Endothelial cell of umbilical vein (primary cell): Measurements from ENCODE around the gene TLE3.

ENCODE experiments used
- EZH2 ChIP-seq: IDR thresholded peaks from 2 replicates; pipeline ENCODE4 v1.6.1; 2012; ENCODE audit warnings: borderline replicate concordance, low read depth, mild to moderate bottlenecking, moderate library complexity, low read length, inconsistent platforms; ENCODE audit not compliant: severe bottlenecking
- FOS ChIP-seq: IDR thresholded peaks from 2 replicates; pipeline ENCODE4 v1.6.1; 2011; ENCODE audit warnings: mild to moderate bottlenecking, low read length, moderate library complexity, borderline replicate concordance; ENCODE audit not compliant: insufficient read depth
- GATA2 ChIP-seq: IDR thresholded peaks from 2 replicates; pipeline ENCODE4 v1.7.0; 2011; ENCODE audit warnings: low read depth, mild to moderate bottlenecking, moderate library complexity, mixed read lengths, low read length; ENCODE audit not compliant: insufficient read length, insufficient read depth
- JUN ChIP-seq: IDR thresholded peaks from 2 replicates; pipeline ENCODE4 v1.6.1; 2011; ENCODE audit warnings: borderline replicate concordance, low read depth; ENCODE audit not compliant: insufficient read length, insufficient read depth
- MYC ChIP-seq: IDR thresholded peaks from one replicate; pipeline ENCODE4 v1.6.1; 2011; ENCODE audit warnings: mild to moderate bottlenecking, low read depth, low read length
- POLR2A ChIP-seq: IDR thresholded peaks from 2 replicates; pipeline ENCODE4 v1.6.1; 2012; ENCODE audit warnings: low read depth, mild to moderate bottlenecking, control low read depth, low read length
- POLR2AphosphoS5 ChIP-seq: IDR thresholded peaks from 2 replicates; pipeline ENCODE4 v1.6.1; 2012; ENCODE audit warnings: low read depth, mild to moderate bottlenecking, control low read depth, low read length, moderate library complexity; ENCODE audit not compliant: insufficient read depth
- TF ChIP-seq, protein P1 (sequence below), 2 donors: IDR thresholded peaks; 1 replicate in 1 of 2; 2 replicates in 1 of 2; pipeline ENCODE4 v1.5.1; 2011; ENCODE audit warnings: low read length in 2 of 2, mild to moderate bottlenecking in 2 of 2, moderate library complexity in 2 of 2, control low read depth in 1 of 2, inconsistent platforms in 1 of 2, low read depth in 1 of 2; ENCODE audit not compliant: insufficient read depth in 1 of 2; ENCODE audit errors: extremely low read depth in 1 of 2
- TF ChIP-seq, protein P2 (sequence below): IDR thresholded peaks from 2 replicates; pipeline ENCODE4 v1.6.1; 2011; ENCODE audit not compliant: insufficient read depth, insufficient read length

DNA sequence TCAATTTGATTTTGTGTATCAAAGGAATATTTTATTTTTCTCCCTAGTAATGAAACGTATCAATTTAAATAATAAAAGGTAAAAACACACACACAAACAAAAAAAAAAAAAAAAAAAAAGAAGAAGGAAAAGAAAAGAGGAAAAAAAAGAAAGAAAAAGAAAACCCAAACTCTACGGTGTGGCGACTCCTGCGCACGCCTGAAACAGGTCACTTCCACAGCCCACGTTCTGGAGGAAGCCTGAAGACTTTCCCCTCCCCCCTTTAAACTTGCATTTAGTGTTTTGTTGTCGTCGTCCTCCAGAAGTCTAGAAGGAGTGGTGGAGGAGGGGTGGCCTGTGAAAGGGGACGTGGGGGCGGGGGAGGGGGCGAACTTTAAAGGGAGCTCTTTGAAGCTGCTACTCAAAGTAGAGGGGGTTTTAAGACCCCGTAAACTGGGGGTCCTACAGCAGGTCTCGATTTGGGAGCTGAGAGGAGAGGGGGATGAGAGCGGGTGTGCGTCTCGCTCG lies 2.3 kb upstream of the TLE3 start:
- TF ChIP-seq, protein P1, sequence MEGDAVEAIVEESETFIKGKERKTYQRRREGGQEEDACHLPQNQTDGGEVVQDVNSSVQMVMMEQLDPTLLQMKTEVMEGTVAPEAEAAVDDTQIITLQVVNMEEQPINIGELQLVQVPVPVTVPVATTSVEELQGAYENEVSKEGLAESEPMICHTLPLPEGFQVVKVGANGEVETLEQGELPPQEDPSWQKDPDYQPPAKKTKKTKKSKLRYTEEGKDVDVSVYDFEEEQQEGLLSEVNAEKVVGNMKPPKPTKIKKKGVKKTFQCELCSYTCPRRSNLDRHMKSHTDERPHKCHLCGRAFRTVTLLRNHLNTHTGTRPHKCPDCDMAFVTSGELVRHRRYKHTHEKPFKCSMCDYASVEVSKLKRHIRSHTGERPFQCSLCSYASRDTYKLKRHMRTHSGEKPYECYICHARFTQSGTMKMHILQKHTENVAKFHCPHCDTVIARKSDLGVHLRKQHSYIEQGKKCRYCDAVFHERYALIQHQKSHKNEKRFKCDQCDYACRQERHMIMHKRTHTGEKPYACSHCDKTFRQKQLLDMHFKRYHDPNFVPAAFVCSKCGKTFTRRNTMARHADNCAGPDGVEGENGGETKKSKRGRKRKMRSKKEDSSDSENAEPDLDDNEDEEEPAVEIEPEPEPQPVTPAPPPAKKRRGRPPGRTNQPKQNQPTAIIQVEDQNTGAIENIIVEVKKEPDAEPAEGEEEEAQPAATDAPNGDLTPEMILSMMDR (IDR thresholded peaks at IDR 0.05; ENCODE audit: extremely low read depth in 1 of 2, insufficient read depth in 1 of 2, low read depth in 1 of 2, low read length in 2 of 2) = no peak
- no peak for TF ChIP-seq POLR2A
- TF ChIP-seq EZH2 = no peak
- TF ChIP-seq FOS = no peak
- TF ChIP-seq POLR2AphosphoS5 = no peak
- TF ChIP-seq MYC = no peak
- no peak for TF ChIP-seq JUN
- TF ChIP-seq, protein P2, sequence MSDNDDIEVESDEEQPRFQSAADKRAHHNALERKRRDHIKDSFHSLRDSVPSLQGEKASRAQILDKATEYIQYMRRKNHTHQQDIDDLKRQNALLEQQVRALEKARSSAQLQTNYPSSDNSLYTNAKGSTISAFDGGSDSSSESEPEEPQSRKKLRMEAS = no peak
- TF ChIP-seq GATA2 = no peak
